ENCODE results near the gene ZNF689. TPM values are rescaled to one million over a fixed set of nuclear protein-coding genes. Genes with fewer than 3 reads are reported as not detected.

Gene ZNF689
- total and polyA plus RNA-seq, 2 of the 13 experiments (the other 11 are each of a cell fraction or from before 2014, with no cell fraction given): 9.7 to 19.5 TPM

DNA sequence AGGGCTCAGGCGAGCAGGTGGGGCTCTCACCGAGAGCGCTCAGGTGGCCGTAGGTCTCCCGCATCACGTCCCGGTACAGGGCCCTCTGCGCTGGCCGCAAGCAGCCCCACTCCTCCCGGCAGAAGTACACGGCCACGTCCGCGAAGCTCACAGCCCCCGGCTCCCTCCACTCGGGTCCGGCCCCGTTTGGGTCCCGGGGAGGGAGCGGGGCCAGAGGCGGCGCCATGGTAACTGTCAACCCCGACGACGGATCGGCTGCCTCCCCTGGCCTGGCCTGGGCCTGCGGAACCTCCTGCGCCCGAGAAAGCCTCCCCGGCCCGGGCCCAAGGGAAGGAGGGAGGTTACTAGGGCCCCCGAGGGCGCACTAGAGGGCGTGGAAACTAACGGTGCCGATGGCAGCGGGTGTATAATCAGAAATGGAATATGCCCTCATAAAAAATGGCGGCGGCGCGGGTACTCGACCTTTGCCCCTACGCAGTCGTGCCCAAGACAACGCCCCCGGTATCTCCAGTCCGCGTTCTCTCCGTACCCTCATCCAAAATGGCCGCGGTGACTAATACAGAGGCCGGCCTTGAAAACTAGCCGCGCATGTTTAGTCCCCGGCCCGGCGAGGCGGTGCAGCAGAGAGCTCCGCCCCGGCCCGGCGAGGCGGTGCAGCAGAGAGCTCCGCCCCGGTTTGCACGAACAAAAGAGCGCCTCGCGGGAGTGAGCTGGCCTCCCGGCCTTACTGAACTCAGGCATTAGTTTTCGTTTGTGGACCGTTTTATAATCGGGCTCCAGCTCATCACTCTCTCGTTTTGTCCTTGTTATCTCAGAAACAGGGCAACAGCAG, 52.0 kb downstream of the ZNF689 start, which contains the start of gene ZNF764 (continued):
- TF ChIP-seq ZNF441 (CRISPR knock-in tag; IDR thresholded peaks at IDR 0.05; ENCODE audit: borderline replicate concordance) (peak; percentile 69; the same call in 1 of the 2 replicates), RAD21 (CRISPR knock-in tag; IDR thresholded peaks at IDR 0.05) (peak; percentile 47), ZNF781 (CRISPR knock-in tag; IDR thresholded peaks at IDR 0.05; ENCODE audit: borderline replicate concordance, not compliant biosample characterization) (peak; percentile 72), ZNF761 (CRISPR knock-in tag; conservative IDR thresholded peaks at IDR 0.05) (peak; percentile 82; the same call in 1 of the 2 replicates), ZNF260 (CRISPR knock-in tag; IDR thresholded peaks at IDR 0.05; ENCODE audit: borderline replicate concordance, low read depth) (no peak), ZNF616 (CRISPR knock-in tag; IDR thresholded peaks at IDR 0.05; ENCODE audit: low read depth) (peak; percentile 69; the same call in 1 of the 2 replicates), ZNF766 (CRISPR knock-in tag; IDR thresholded peaks at IDR 0.05; ENCODE audit: borderline replicate concordance) (no peak; the same call in 1 of the 2 replicates), ZNF704 (CRISPR knock-in tag; IDR thresholded peaks at IDR 0.05; ENCODE audit: borderline replicate concordance) (peak; percentile 82; the same call in 1 of the 2 replicates), TEAD2 (CRISPR knock-in tag; IDR thresholded peaks at IDR 0.05) (no peak), ZNF709 (CRISPR knock-in tag; IDR thresholded peaks at IDR 0.05) (no peak; the same call in 1 of the 2 replicates), MTF1 (CRISPR knock-in tag; IDR thresholded peaks at IDR 0.05) (no peak), ZNF12 (CRISPR knock-in tag; IDR thresholded peaks at IDR 0.05) (no peak), ZNF292 (CRISPR knock-in tag; IDR thresholded peaks at IDR 0.05; ENCODE audit: borderline replicate concordance, low read depth) (peak; percentile 69; the same call in 1 of the 2 replicates), ZNF274 (CRISPR knock-in tag; IDR thresholded peaks at IDR 0.05) (peak; percentile 78; the same call in 1 of the 2 replicates), ZNF224 (CRISPR knock-in tag; IDR thresholded peaks at IDR 0.05) (peak; percentile 93; the same call in 1 of the 2 replicates), ZNF550 (CRISPR knock-in tag; IDR thresholded peaks at IDR 0.05; ENCODE audit: borderline replicate concordance) (no peak), ZNF121 (CRISPR knock-in tag; IDR thresholded peaks at IDR 0.05) (no peak), MTA3 (CRISPR knock-in tag; IDR thresholded peaks at IDR 0.05) (0 out of 2 replicates have a peak, but pooled peaks have one; percentile 62), ZNF280B (CRISPR knock-in tag; IDR thresholded peaks at IDR 0.05; ENCODE audit: borderline replicate concordance) (peak; percentile 75)
- TF ChIP-seq, protein P1, sequence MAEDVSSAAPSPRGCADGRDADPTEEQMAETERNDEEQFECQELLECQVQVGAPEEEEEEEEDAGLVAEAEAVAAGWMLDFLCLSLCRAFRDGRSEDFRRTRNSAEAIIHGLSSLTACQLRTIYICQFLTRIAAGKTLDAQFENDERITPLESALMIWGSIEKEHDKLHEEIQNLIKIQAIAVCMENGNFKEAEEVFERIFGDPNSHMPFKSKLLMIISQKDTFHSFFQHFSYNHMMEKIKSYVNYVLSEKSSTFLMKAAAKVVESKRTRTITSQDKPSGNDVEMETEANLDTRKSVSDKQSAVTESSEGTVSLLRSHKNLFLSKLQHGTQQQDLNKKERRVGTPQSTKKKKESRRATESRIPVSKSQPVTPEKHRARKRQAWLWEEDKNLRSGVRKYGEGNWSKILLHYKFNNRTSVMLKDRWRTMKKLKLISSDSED (CRISPR knock-in tag; IDR thresholded peaks at IDR 0.05): no peak
- TF ChIP-seq, protein P2, sequence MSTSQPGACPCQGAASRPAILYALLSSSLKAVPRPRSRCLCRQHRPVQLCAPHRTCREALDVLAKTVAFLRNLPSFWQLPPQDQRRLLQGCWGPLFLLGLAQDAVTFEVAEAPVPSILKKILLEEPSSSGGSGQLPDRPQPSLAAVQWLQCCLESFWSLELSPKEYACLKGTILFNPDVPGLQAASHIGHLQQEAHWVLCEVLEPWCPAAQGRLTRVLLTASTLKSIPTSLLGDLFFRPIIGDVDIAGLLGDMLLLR (CRISPR knock-in tag; IDR thresholded peaks at IDR 0.05): peak; percentile 35; the same call in 1 of the 2 replicates
- TF ChIP-seq, protein P3, sequence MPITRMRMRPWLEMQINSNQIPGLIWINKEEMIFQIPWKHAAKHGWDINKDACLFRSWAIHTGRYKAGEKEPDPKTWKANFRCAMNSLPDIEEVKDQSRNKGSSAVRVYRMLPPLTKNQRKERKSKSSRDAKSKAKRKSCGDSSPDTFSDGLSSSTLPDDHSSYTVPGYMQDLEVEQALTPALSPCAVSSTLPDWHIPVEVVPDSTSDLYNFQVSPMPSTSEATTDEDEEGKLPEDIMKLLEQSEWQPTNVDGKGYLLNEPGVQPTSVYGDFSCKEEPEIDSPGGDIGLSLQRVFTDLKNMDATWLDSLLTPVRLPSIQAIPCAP (CRISPR knock-in tag; IDR thresholded peaks at IDR 0.05; ENCODE audit: low read depth): peak; percentile 70; the same call in 1 of the 2 replicates

Data from HepG2 (cell line).